Kidney tubule cell (primary cell): ENCODE measurements around the gene POLR3E.

Source experiments
- DNase-seq: peaks from one replicate; pipeline ENCODE4 v3.0.0-alpha.2; 2018; ENCODE audit warnings: low spot score

POLR3E gene, protein sequence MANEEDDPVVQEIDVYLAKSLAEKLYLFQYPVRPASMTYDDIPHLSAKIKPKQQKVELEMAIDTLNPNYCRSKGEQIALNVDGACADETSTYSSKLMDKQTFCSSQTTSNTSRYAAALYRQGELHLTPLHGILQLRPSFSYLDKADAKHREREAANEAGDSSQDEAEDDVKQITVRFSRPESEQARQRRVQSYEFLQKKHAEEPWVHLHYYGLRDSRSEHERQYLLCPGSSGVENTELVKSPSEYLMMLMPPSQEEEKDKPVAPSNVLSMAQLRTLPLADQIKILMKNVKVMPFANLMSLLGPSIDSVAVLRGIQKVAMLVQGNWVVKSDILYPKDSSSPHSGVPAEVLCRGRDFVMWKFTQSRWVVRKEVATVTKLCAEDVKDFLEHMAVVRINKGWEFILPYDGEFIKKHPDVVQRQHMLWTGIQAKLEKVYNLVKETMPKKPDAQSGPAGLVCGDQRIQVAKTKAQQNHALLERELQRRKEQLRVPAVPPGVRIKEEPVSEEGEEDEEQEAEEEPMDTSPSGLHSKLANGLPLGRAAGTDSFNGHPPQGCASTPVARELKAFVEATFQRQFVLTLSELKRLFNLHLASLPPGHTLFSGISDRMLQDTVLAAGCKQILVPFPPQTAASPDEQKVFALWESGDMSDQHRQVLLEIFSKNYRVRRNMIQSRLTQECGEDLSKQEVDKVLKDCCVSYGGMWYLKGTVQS

DNA sequence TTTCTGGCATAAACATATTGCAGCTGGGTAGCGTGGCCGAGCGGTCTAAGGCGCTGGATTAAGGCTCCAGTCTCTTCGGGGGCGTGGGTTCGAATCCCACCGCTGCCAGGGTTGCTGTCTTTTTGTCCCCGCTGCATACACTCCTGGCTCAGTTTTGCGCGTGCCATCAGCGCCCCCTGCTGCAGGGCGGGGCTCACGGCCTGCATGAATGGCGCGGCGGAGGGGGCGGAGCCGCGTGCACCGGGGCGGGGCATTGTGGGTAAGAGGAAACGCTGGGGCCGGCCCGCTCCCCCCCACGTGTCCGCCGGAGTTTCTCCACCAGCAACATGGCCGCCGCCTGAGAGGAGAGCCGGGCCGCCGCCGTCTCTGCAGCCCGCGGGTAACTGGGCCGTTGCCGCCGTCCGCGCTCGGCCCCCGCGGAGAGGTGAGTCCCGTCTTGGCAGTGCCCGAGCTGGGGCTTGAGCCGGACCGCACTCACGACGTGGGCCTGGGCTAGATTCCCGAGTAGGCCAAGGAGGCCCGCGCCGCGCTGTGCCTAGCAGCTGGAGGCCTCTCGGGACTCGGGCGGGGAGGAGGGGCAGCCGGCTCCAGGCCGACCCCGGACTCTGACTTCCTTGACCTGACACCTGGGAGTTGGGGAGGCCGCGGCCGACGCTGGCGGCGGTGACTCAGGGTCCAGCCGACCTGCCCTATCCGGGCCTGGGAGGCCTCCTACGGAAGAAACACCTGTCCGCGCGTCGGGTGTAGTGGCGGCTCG, at the start of gene POLR3E:
POLR3E (plus strand) TSS at position 296 of the 757 bp plus-strand sequence. CDS start 5,560 bp downstream, outside the sequence.
- peak; percentile 99 for DNase-seq

DNA sequence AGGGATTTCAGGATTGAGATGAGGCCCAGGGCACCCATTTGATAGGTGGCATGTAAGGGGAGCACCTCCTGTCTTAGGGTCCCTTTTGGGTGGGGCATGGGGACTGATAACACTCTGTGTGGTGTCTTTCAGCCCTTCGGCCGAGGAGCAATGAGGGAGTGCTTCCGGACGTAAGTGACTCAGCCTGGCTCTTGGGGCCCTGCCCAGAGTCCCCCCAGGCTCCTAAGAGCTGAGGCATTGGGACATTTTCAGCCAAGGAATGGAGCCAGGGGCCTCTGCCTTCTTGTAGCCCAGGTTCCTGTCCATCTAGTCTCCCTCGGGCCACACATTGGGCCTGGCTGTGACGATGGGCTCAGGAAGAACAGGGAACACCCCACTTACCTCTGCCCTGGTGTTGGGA, 46.7 kb upstream of the POLR3E start:
- no peak for DNase-seq

DNA sequence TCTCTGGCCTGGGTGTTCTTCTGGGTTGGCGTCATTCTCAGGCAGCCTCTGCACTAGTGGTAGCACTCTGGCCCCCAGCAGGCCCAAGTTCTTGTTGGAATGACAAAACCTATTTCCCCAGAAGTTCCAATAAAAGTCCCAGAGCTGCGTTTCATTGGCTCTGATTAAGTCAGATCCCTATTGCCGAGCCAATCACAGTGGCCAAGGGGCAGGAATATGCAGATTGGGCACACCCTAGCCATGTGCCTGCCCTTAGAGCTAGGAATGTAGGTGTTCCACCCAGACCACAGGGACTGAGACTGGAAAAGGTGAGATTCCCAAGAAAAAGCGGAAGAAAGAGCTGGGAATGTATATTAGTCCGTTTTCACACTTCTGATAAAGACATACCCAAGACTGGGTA, 44.9 kb upstream of the POLR3E start:
- no peak for DNase-seq

DNA sequence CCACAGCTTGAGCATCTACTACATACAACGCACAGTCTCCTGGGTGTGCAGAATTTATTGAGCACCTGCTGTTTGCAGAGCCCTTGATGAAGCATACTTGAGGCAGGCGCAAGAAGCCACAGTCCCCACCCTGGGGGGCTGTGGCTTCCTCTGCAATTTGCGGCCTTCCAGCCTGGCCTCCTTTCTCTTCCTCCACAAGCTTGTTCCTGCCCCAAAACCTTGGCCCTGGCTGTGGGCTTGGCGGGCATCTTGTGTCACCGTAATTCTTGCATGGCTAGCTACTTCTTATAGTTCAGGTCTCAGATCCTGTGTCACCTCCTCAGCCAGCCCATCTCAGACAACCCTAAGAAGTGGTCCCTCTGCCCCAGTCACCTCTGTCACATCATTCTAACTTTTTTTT, 43.9 kb upstream of the POLR3E start:
- no peak for DNase-seq

DNA sequence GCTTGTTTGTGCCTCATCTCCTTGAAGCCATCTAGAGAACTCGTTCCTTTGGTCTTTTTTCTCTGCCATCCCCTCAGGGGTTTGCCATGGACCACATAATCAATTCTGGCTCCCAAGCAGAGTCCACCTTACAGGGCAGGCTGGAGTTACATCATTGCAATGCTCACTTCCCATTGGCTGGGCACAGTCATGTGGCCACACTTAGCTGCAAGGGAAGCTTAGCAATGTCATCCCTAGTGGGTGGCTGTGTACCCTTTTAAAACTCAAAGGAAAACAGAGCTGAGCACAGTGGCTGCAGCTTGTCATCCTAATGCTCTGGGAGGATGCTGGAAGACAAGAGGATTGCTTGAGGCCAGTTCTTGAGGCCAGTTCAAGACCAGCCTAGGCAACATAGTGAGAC, 41.9 kb upstream of the POLR3E start:
- no peak for DNase-seq

DNA sequence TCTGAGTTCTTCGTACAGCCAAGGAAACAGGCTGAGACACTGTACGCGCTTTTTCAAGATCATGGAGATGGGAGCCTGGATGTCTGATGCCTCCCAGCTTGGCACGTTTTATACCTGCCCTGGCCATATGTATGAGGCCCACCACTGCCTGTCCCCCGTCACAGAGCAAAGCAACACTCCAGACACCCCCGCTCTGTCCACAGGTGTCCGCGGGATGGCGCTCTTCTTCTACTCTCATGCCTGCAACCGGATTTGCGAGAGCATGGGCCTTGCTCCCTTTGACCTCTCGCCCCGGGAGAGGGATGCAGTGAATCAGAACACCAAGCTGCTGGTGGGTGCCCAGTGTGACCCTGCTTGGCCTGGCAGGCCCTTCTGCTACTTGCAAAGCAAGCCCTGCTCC, 39.8 kb upstream of the POLR3E start:
- DNase-seq = no peak

DNA sequence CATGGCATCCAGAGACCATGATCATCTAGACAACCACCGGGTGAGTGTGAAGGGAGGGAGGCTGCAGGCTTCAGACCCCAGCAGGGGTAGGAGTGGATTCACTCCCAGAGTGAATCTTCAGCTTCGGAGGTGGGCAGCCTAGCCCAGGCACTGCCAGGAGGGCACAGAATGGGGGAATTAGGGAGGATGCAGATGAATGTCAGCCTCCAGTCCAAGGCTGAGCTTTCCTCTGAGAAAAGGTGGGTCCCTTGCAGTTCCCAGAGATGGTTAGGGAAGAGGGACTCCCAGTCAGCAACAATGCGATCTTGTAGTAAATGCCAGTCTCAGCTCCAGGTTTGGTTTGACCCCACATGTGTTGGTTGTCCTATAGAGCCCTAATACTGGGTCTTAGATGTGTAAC, 36.7 kb upstream of the POLR3E start:
- no peak for DNase-seq

DNA sequence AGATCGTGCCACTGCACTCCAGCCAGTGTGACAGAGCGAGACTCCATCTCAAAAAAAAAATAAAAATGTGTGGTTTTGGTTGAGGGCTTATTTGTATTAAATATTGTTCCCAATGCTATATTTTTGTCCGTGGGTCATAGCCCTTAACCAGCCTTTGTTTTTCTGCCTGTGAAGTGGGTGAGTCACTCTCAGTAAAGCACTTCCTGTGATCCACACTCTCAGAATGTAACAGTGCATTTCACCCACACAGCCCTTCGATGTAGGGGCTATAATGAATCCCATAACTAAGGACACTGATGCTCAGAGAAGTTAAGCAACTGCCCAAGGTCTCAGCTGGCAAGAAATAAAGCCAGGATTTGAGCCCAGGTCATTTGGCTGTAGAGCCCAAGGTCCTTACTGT, 34.7 kb upstream of the POLR3E start:
- DNase-seq = peak; percentile 12

DNA sequence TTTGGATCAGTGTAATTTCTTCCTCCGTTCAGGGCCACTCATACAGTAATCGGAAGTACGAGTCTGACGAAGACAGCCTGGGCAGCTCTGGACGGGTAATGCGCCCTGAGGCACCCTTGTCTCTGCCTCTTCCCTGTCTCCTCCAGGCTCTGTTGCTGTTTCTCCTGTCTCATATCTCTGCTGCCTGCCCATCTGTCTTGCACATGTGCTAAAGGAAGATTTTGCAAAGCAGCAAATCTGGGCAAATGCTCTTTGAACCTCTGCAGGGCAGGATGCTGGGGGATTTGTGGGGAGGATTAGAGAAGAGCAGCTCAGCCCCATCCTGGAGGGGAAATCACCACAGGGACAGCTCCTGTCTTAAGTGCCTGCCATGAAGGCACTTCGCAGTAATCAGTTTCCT, 32.4 kb upstream of the POLR3E start:
- DNase-seq = no peak

DNA sequence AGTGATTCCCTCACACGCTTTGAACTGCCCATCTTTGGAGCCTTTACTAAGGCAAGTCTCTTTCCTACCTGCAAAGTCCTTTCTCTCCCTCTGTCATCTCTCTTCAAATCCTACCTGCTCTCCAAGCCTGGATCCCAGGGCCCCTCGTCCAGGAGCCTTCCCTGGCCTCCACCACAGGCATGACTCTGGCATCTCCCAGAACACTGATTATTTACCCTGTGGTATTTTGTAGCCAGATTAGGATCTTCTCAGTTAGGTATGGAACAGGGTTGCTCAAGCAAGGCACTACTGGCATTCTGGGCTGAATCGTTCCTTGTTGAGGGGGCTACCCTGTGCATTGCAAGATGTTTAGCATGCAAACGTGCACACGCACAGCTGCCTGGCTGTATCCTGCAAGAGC, 31.9 kb upstream of the POLR3E start:
- DNase-seq = no peak

DNA sequence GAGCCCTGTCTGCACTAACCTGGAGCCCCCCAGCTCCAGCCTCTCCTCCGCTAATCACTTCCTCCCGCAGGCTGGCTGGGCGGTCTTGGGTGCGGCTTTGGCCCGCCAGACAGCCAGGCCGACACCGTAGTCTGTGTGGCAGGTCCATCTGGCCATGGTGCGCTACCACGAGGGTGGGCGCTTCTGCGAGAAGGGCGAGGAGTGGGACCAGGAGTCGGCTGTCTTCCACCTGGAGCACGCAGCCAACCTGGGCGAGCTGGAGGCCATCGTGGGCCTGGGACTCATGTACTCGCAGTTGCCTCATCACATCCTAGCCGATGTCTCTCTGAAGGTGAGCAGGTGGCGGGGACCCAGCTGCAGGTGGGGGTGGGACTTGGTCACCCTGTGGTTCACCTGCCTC, 30.7 kb upstream of the POLR3E start:
- no peak for DNase-seq

DNA sequence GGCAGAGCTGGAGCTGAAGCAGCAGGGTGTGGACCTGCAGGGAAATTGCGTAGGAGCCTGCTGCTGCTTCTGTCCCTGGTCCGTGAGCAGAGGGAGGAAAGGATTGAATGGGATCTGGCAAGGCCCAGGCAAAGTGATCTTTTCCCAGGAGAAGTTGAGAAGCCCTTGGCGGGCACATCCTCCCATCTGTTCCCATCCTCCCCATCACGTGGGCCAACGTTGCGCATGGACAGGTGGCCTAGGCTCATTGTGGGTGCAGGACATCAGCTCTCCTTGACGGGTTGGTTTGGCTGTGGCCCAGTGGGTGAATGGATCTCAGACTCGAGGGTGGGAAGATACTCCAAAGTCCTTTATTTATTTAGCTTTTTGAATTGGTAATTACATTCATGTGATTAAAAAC, 29.4 kb upstream of the POLR3E start:
- DNase-seq = no peak

DNA sequence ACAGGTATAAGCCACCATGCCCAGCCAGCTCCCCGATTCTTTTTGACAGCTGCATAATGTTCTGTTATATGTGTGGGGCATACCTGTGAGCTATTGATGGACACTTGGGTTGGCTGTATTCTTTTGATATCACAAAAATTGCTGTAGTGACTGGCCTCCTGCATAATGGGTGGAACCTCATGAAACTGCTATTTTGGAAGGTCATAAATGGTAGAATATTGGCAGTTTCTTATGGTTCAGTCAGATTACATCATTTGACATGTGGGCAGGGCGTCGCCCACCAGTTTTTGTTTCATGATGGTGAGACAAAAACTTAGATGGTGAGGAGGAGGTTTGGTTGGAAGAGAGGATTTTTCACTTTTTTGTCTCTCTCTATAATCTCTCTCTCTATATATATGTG, 26.7 kb upstream of the POLR3E start:
- DNase-seq = no peak

DNA sequence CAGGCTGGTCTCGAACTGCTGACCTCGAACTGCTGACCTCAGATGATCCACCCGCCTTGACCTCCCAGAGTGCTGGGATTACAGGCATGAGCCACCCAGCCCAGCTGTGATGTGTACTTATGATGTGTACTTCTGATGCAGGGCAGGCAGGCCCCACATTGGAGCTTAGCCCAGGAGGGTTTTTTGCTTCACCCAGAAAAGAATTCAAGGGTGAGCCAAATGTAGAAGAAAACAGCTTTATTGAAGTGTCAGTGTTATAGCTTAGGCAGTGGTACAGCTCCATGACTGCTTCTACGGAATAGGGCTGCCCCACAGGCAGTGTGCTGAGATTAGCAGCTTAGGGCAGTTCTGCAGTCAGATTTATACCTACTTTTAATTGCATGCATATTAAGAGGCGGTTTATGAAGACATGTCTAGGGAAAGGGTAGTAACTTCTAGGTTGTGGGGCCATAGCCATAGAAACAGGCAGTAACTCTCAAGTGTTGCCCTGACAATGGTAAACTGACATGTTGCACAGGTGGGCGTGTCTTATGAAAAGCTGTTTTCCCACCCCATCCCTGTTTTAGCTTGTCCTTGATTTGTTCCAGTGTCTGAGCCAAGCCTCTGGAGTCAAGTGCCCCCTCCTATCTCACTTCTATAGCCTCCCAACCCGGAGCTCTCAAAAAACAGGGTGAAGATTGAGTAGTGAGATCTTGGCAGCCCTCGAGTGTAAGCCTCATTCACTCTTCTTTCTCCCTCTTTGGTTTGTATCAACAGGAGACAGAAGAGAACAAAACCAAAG, 24.1 kb upstream of the POLR3E start:
- DNase-seq = no peak

DNA sequence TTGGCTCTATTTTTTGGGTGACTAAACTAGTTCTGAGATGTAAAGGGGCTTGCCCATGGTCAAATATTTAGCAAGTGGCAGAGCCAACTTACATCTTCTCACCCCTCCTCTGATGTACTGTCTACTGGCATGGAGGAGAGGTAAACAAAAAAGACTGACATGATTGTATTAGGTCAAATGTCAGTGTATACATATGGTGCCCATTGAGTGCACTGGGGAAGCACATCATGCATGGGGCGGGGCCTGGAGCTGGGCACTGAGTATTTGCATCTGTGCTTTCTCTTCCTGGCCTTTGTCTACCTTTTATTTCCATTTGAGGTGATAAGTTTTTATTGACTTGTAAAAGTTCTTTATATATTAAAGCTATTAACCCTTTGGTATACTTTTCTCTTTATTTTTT, 22.3 kb upstream of the POLR3E start:
- DNase-seq = no peak

DNA sequence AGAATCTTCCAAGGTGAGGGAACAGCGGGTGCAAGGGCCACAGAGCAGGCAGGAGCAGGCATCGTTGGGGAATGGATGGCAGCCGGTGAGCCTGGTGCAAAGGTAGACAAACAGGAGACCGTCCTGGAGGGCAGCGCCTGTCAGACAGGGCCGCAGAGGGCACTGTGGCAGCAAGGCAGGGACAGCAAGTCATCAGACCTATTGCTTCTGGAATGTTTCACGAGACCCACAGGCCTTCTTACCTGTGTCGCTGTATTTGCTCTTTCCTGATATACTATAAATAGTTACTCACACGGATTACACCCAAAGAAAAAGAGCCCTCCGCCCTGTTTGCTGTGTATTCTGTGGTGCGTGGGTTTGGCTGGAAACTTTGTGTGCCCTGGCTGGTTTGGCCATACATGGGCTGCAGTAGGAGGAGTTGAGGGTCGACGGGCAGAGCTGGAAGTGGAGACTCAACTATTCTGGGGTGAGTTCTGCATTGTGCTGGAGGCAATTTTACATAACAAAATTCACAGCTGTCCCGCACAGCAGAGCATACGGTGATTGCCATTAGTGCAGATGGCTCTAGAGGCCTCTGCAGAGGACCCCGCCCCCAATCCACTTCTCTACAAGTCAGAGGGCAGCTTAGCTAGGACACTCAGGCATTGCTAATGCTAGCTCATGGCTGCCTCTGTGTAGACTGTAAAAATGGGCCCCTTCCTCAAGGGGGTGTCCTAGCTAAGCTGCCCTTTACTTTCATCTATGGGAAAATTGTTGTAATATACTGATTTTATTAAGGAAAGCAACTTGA, 18.6 kb upstream of the POLR3E start:
- DNase-seq = no peak

DNA sequence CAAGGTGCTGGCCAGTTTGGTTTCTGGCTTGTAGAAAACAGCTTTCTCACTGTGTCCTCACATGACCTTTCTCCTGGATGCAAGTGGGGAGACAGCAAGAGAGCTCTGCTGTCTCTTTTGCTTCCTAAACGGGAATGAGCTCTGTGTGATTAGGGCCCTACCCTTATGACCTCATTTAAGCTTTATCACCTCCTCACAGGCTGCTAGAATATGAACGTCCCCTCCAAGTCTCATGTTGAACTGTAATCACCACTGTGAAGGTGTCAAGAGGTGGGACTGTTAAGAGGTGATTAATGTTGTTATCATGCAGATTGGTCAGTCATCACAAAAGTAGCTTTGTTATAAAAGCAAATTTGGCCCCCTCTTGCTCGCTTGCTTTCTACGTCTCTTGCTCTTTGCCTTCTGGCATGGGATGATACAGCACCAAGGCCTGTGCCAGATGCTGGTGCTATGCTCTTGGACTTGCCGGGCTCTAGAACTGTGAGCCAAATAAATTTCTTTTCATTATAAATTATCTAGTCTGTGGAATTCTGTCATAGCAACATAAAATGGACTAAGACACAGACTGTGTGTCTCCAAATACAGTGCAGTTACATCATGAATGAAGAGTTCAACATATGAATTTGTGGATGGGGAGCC, 14.8 kb upstream of the POLR3E start:
- DNase-seq = no peak

DNA sequence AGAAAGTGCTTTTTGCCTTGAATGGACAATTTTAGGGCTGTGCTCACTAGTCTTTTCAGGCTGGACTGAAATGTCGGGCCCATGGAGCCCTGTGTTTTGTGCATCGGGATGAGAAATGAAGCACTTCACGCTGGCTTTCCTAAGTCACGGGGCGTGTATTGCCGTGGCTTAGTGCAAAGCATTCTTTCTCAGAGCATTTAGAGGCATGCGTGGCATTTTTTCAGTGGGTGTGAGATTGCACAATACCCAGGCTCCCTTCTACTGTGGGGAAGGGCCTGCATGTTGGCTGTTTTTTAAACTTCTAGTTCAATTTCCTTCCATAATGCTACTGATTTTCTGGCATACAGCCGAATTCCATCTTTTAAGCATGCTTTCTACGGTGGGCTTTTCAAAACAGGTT, 12.6 kb upstream of the POLR3E start:
- DNase-seq = no peak

DNA sequence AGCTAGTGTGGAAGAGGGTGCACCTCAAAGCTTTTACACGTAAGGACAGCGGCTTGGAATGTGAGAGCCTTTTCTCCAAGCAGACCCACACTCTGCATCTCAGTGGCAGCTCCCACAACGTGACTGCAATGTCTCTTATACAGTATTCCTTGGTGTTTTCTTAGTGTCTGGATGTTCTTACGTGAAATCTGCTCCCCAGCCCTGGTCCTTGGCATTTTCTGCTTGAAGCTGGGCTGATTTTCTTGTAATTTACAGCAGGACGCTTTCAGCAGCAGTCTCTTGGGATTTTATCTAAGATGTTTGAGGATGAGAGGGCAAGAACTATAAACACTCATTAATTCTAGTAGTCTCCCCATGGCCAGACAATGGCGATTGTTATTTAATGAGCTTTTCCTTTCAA, 12.1 kb upstream of the POLR3E start:
- DNase-seq = no peak

DNA sequence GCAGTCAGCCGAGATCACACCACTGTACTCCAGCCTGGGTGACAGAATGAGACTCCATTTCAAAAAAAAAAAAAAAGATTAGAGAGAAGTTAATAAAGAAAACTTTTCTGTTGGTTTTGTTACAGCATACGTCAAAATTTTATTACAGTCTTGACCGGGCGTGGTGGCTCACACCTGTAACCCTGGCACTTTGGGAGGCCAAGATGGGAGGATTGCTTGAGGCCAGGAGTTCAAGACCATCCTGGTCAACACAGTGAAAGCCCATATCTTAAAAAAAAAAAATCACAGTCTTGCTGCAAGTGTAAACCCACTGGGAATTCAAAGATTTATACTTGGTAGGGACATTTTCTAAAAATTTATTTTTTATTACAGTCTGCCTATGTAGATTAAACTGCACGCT, 6.2 kb upstream of the POLR3E start:
- DNase-seq = no peak

DNA sequence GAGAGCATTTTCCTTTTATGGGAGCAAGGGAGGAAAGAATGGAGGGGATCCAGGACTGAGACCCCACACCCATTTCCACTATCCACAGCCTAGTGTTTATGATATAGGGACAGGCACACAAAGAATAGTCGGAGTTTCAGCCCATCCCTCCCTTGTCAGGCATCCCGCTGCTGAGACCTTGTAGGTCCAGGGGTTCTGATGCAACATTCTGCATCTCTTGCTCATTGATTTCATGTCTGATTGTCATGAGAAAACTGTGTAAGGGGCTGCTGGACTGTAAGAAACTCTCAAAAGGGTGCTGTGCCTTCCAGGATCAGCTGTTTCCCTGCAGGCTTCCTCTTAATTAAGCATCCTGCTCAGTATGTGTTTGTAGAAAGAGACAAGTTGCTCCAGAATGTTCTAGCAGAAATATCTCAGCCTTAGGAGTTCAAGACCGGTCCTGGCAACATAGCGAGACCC, 5.3 kb upstream of the POLR3E start:
- DNase-seq = no peak
